Pancreas (tissue), 10 donors: ENCODE data around the gene DKK2. TPM values are rescaled to one million over a fixed set of nuclear protein-coding genes. Genes with fewer than 3 reads are reported as not detected.

ENCODE experiments used
- ATAC-seq, 4 donors: fragments of 200-7000 bp; cut with Tn5 transposase; one replicate each; pipeline versions ENCODE4 v1.8.0 to v1.9.1; 2020; ENCODE audit warnings: mild to moderate bottlenecking in 4 of 4, moderate library complexity in 4 of 4
- DNase-seq, 6 donors: peaks; one replicate each; pipeline ENCODE4 v3.0.0-alpha.2; 2020
- FAIRE-seq: peaks from 2 replicates; lab custom pipeline; 2012; peaks lifted over from hg19 to GRCh38; lab: Jason Lieb, UNC
- H3K27ac ChIP-seq, 4 donors: fragments of 200-600 bp; sonication (generic); 1 replicate in 3 of 4; 2 replicates in 1 of 4; pipeline versions ENCODE4 v1.5.0 to v1.8.0; 2020
- H3K27me3 ChIP-seq, 4 donors: fragments of 200-600 bp; one replicate each; pipeline ENCODE4 v1.8.0; 2021
- H3K36me3 ChIP-seq, 3 donors: fragments of 200-600 bp; sonication (generic) in 1 of 3; one replicate each; pipeline versions ENCODE4 v1.5.0 to v1.8.0; 2020 to 2021
- H3K4me1 ChIP-seq, 3 donors: fragments of 200-600 bp; one replicate each; pipeline ENCODE4 v1.8.0; 2021
- H3K4me3 ChIP-seq, 4 donors: fragments of 200-600 bp; sonication (generic) in 2 of 4; one replicate each; pipeline versions ENCODE4 v1.5.0 to v1.8.0; 2020 to 2021
- H3K9me3 ChIP-seq, 4 donors: fragments of 200-600 bp; one replicate each; pipeline ENCODE4 v1.8.0; 2021
- CTCF ChIP-seq, 4 donors: fragments of 200-600 bp; sonication (generic) in 3 of 4; IDR thresholded peaks; one replicate each; pipeline versions ENCODE4 v1.5.0 to v1.8.0; 2021; ENCODE audit warnings: antibody characterized with exemption in 4 of 4
- WGBS, 2 donors: extraction: QIAGEN DNeasy Blood & Tissue Kit; methylation state at CpG; one replicate each; pipeline ENCODE4 v1.1.7; 2013; 5-methylcytosine and 5-hydroxymethylcytosine counted together
- intact Hi-C, 3 donors: fragments of 100-400 bp; cut with DNase I; formaldehyde crosslinking; loops; one replicate each; pipeline versions ENCODE4 v1.11.1 to v1.14.2; 2022
- polyA plus RNA-seq, 2 donors: library from polyadenylated mRNA; stranded (reverse); fragments of 200-250 nt; gene quantifications; one replicate each; pipeline ENCODE4 v1.2.3, GENCODE V29; 2013
- total RNA-seq, 6 donors: library from RNA; stranded (reverse); fragmentation: NEBNext Ultra II Directional in 4 of 6; extraction: Animal tissue kit (Norgen Biotek cat#: 25700) in 4 of 6; gene quantifications; one replicate each; pipeline versions ENCODE4 v1.2.1 to v1.2.4, GENCODE V29; 2021 to 2023
- donor health status: healthy with polysubstance abuse.
- donor health status: DM: no; HTN: no; CAD: no; lungs with moderate emphysema.
- donor health status: DM: no; HTN: no; CAD: no.
- donor health status: control.
- donor health status: control.
- donor health status: Bipolar disorder and iron deficiency.
- donor health status: DM: yes; HTN: yes; CAD: no.
- donor health status: DM: no; HTN: no; CAD: no.
- donor health status: DM: no; HTN: no; CAD: no.
- donor health status: DM: yes; HTN: yes; CAD: no.

DKK2 gene
- 1 to 10 TPM in 1 of 6 donors, under 1 TPM in 3, not detected in 2; 0.09 to 1.3 (median 0.49) TPM for total RNA-seq
- under 1 TPM; 0.08 to 0.16 TPM for polyA plus RNA-seq

- peak within 1 kb of the TSS in 3 of 4 donors; percentile 8 to 47 (median 22) for H3K4me3 ChIP-seq
- FAIRE-seq (no peak), ATAC-seq (peak; percentile 48 to 65 (median 56)), DNase-seq (peak in 4 of 6 donors; percentile 12 to 56 (median 32))
- 1% methylated on average over 40 of the region's 40 CpGs for WGBS, 2 donors
- peaks cover 0 to 8% (median 0%) of the 10 kb centered on the region in 3 donors for H3K4me1 ChIP-seq
- H3K27me3 ChIP-seq, result peaks cover 0 to 39% (median 3%) of the 10 kb centered on the region in 4 donors
- no peak for TF ChIP-seq CTCF (IDR thresholded peaks at IDR 0.05)
- no peaks in the 10 kb centered on the region for H3K9me3 ChIP-seq
- no peaks in the 10 kb centered on the region for H3K36me3 ChIP-seq
- no peak within 1 kb of the TSS for H3K27ac ChIP-seq
- intact Hi-C loops, result no loop called here
These were observed at the start of gene DKK2 for GRCh38 chr4:107035819-107036583. DKK2 (minus strand) TSS chr4:107036313; CDS start chr4:107035591, 722 bp downstream.

- intact Hi-C loops, result no loop called here
- H3K4me3 ChIP-seq, result no peak overlapping the region
- no peaks in the 10 kb centered on the region for H3K36me3 ChIP-seq
- WGBS, 2 donors, result 57 to 80% methylated on average over 4 of the region's 4 CpGs
- DNase-seq (no peak), ATAC-seq (no peak), FAIRE-seq (no peak)
- TF ChIP-seq CTCF (IDR thresholded peaks at IDR 0.05), result no peak
- H3K27ac ChIP-seq, result no peak overlapping the region
- H3K4me1 ChIP-seq, result no peaks in the 10 kb centered on the region
- H3K9me3 ChIP-seq, result no peaks in the 10 kb centered on the region
- no peaks in the 10 kb centered on the region for H3K27me3 ChIP-seq
These were observed 41.1 kb upstream of the DKK2 start for GRCh38 chr4:107077192-107077591.

GRCh38 chr4:107072836-107073736 is 37.0 kb upstream of the DKK2 start:
- peak in 1 of 6 donors; percentile 63 for DNase-seq
- Histone ChIP-seq H3K4me1 (no peaks in the 10 kb centered on the region), H3K36me3 (no peaks in the 10 kb centered on the region), H3K9me3 (no peaks in the 10 kb centered on the region), H3K27me3 (no peaks in the 10 kb centered on the region), H3K27ac (no peak overlapping the region), H3K4me3 (no peak overlapping the region)
- ATAC-seq, result no peak
- intact Hi-C loops, result no loop called here
- WGBS, 2 donors, result 89 to 91% methylated on average over 26 to 29 of the region's 32 CpGs
- FAIRE-seq, result no peak
- TF ChIP-seq CTCF (IDR thresholded peaks at IDR 0.05), result no peak

GRCh38 chr4:107071108-107071507 is 35.0 kb upstream of the DKK2 start:
- intact Hi-C loops, result no loop called here
- H3K36me3 ChIP-seq, result no peaks in the 10 kb centered on the region

More at GRCh38 chr4:107071108-107071507, 35.0 kb upstream of the DKK2 start:
- no peak overlapping the region for H3K27ac ChIP-seq
- no peak for FAIRE-seq
- ATAC-seq, result no peak
- no peak overlapping the region for H3K4me3 ChIP-seq
- H3K9me3 ChIP-seq, result no peaks in the 10 kb centered on the region
- H3K27me3 ChIP-seq, result no peaks in the 10 kb centered on the region
- DNase-seq, result no peak
- TF ChIP-seq CTCF (IDR thresholded peaks at IDR 0.05), result no peak
- no peaks in the 10 kb centered on the region for H3K4me1 ChIP-seq
